Muscle layer of colon (tissue), 2 donors: ENCODE results near the gene GRAMD4.

ENCODE experiments used
- H3K27ac ChIP-seq: one replicate; pipeline ENCODE4 v1.7.0; 2013; ENCODE audit warnings: low read depth, mild to moderate bottlenecking, low read length, moderate library complexity
- H3K27me3 ChIP-seq, 2 donors: one replicate each; pipeline ENCODE4 v1.7.0; 2013; ENCODE audit warnings: low read length in 2 of 2, mild to moderate bottlenecking in 2 of 2; ENCODE audit not compliant: insufficient read depth in 2 of 2, control insufficient read depth in 1 of 2
- H3K36me3 ChIP-seq: one replicate; pipeline ENCODE4 v1.7.0; 2013; ENCODE audit warnings: mild to moderate bottlenecking, low read length; ENCODE audit not compliant: insufficient read depth
- H3K4me1 ChIP-seq: one replicate; pipeline ENCODE4 v1.7.0; 2013; ENCODE audit warnings: mild to moderate bottlenecking, low read length; ENCODE audit not compliant: insufficient read depth
- H3K4me3 ChIP-seq, 2 donors: one replicate each; pipeline ENCODE4 v1.7.0; 2013; ENCODE audit warnings: low read length in 2 of 2, low read depth in 1 of 2, mild to moderate bottlenecking in 1 of 2, moderate library complexity in 1 of 2
- H3K9ac ChIP-seq: one replicate; pipeline ENCODE4 v1.7.0; 2013; ENCODE audit warnings: low read length
- H3K9me3 ChIP-seq: one replicate; pipeline ENCODE4 v1.7.0; 2013; ENCODE audit warnings: mild to moderate bottlenecking, low read length
- donor health status: abdominal sarcoma.
- donor health status: Adenocarcinoma of cecum.

The GRAMD4 gene

DNA sequence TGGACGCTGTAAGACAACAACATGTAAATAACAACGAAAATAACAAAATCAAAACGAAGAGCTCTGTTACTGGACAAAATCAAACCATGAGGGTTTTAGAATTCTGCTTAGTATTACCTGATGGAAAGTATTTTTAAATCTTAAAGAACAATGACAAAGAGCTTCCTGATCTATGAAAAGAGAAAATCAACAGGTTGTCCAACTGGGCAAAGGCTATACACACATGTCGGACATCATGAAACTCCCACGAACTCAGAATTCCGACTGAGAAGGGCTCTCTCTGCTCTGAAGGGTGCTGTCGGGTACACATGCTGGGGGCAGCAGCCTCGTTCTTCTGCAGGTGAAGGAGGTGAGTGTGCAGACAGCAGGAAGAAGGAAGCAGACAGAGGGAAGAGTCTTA lies 92.1 kb downstream of the GRAMD4 start:
- no peaks in the 10 kb centered on the region for H3K27me3 ChIP-seq
- H3K9me3 ChIP-seq = no peaks in the 10 kb centered on the region
- H3K27ac ChIP-seq = no peak overlapping the region
- no peaks in the 10 kb centered on the region for H3K4me1 ChIP-seq
- H3K9ac ChIP-seq = no peak overlapping the region
- no peak overlapping the region for H3K4me3 ChIP-seq
- peaks cover 60% of the 10 kb centered on the region for H3K36me3 ChIP-seq

- Histone ChIP-seq H3K27me3 (no peaks in the 10 kb centered on the region), H3K4me1 (no peaks in the 10 kb centered on the region), H3K4me3 (no peak overlapping the region), H3K9me3 (no peaks in the 10 kb centered on the region), H3K36me3 (peaks cover 57% of the 10 kb centered on the region), H3K9ac (no peak overlapping the region), H3K27ac (no peak overlapping the region)
Observed at GRCh38 chr22:46714550-46714949, 94.4 kb downstream of the GRAMD4 start.

DNA sequence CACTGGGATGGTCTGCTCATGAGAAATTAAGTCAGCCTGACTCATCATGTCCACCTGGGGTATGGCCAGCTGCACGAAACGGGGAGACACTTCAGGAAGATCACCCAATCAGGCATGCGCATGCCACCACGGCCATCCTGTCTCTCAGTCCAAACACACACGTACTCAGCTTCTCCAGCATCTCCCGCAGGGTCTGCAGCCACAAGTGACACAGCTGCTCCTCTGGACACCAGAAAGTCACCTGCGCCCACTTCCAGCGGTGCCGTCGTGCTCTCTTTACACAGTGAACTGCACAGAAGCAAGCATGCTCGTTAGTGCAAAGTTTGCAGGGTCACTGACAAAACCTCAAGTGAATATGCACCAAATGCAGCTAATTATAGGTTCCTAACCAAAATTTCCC lies 99.7 kb downstream of the GRAMD4 start:
- H3K4me1 ChIP-seq = no peaks in the 10 kb centered on the region
- no peak overlapping the region for H3K9ac ChIP-seq
- no peaks in the 10 kb centered on the region for H3K9me3 ChIP-seq
- no peaks in the 10 kb centered on the region for H3K27me3 ChIP-seq
- H3K36me3 ChIP-seq = peaks cover 32% of the 10 kb centered on the region
- H3K4me3 ChIP-seq = no peak overlapping the region
- no peak overlapping the region for H3K27ac ChIP-seq

DNA sequence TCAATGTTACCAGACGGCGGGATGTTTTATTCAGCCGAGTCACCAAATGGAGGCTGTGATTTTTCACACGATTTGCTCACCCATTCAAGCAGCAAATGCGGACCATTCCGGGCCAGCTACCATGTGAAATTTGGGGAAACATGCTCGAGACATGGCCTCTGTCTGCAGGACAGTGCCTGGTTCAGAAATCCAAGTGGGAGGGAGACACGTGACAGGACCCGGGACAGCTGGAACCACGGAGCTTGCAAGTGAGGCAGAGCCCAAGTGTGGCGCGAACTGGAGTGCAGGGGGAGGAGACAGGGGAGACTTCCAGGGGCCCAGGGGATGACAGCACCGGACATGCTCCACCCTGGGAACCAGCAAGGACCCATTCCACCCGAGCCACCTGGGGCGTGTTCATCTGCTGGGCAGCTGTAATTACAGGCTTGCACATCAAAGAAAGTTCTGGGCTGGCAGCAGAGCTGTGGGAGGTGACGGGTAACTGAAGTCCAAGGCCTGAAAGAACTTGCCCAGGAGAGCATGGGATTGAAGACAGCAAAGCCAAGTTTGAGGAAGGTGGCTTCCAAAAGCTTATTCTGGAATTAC lies 101.4 kb downstream of the GRAMD4 start:
- Histone ChIP-seq H3K36me3 (peaks cover 32% of the 10 kb centered on the region), H3K4me3 (no peak overlapping the region), H3K9me3 (no peaks in the 10 kb centered on the region), H3K4me1 (no peaks in the 10 kb centered on the region), H3K9ac (no peak overlapping the region), H3K27me3 (no peaks in the 10 kb centered on the region), H3K27ac (no peak overlapping the region)

- no peak overlapping the region for H3K4me3 ChIP-seq
- no peak overlapping the region for H3K27ac ChIP-seq
- H3K27me3 ChIP-seq = no peaks in the 10 kb centered on the region
- H3K4me1 ChIP-seq = peaks cover 8% of the 10 kb centered on the region
- no peaks in the 10 kb centered on the region for H3K9me3 ChIP-seq
- no peak overlapping the region for H3K9ac ChIP-seq
- H3K36me3 ChIP-seq = peaks cover 12% of the 10 kb centered on the region
Observed at GRCh38 chr22:46723882-46724281, 103.7 kb downstream of the GRAMD4 start.

DNA sequence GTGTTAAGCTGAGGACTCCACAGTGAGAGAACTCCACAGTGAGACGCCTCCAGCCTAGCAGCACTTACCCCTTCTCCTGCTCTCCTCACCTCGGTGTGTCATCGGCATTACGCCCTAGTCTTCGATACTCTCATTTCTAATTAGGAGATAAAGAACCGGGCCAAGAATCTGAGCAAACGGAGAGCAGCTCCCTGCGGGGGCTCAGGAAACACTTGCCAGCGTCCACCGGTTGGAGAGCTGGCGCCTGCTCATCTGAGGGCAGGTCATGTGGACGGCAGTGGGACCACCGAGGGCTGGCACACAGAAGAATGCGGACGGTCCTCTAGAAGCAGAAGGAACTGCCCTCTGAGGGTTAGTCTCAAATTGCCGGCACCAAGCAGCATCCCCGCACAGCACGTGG lies 104.9 kb downstream of the GRAMD4 start:
- no peaks in the 10 kb centered on the region for H3K27me3 ChIP-seq
- no peak overlapping the region for H3K4me3 ChIP-seq
- no peak overlapping the region for H3K9ac ChIP-seq
- peaks cover 10% of the 10 kb centered on the region for H3K4me1 ChIP-seq
- H3K36me3 ChIP-seq = peaks cover 2% of the 10 kb centered on the region
- no peak overlapping the region for H3K27ac ChIP-seq
- H3K9me3 ChIP-seq = no peaks in the 10 kb centered on the region

- no peaks in the 10 kb centered on the region for H3K36me3 ChIP-seq
- no peak overlapping the region for H3K27ac ChIP-seq
- peaks cover 22% of the 10 kb centered on the region for H3K4me1 ChIP-seq
- no peak overlapping the region for H3K9ac ChIP-seq
- no peaks in the 10 kb centered on the region for H3K9me3 ChIP-seq
- no peaks in the 10 kb centered on the region for H3K27me3 ChIP-seq
- H3K4me3 ChIP-seq = no peak overlapping the region
Observed at GRCh38 chr22:46726066-46726985, 106.1 kb downstream of the GRAMD4 start.

DNA sequence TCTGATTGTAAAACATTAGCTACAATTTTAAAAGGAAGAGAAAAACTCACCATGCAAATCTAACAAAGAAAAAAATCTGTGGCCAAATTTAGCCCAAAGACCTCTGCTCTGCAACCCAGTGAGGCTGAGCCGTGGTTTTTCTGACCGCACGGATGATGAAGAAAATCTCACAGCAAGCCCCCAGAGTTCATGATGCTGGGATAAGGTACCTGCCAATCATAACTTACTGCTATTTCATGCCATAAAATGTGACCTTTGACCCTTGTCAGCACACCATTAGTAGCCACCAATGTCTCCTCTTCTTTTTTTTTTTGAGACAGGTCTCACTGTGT lies 106.8 kb downstream of the GRAMD4 start:
- H3K36me3 ChIP-seq = no peaks in the 10 kb centered on the region
- no peak overlapping the region for H3K9ac ChIP-seq
- H3K27ac ChIP-seq = no peak overlapping the region
- no peaks in the 10 kb centered on the region for H3K9me3 ChIP-seq
- H3K4me3 ChIP-seq = no peak overlapping the region
- peaks cover 28% of the 10 kb centered on the region for H3K4me1 ChIP-seq
- no peaks in the 10 kb centered on the region for H3K27me3 ChIP-seq

DNA sequence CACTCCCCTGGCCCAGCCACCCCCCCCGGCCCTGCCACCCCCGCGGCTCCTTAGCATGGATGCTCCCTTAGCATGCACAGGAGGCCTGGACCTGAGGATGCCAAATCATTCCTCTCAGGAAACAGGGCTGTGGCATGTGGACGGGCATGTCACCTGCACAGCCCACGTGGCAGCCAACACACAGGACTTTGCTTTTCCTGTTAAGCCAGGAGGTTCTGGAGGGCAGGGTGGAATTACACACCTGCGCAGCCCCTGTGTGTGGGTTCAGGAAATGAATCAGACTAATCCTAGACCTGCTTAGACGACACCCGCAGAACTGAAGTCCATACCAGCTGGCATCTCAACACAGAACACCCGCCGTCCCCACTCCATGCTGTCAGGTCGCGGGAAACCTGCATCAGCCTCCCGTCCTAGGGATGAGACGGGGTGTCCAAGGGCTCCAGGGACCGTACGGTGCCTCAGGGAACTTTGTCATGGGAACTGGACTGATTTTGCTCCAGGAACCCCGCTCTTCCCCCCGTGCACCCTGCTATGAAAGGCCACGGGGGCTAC lies 107.7 kb downstream of the GRAMD4 start:
- Histone ChIP-seq H3K27me3 (no peaks in the 10 kb centered on the region), H3K9ac (no peak overlapping the region), H3K27ac (no peak overlapping the region), H3K9me3 (no peaks in the 10 kb centered on the region), H3K36me3 (no peaks in the 10 kb centered on the region), H3K4me3 (no peak overlapping the region), H3K4me1 (peaks cover 36% of the 10 kb centered on the region)

- no peaks in the 10 kb centered on the region for H3K9me3 ChIP-seq
- no peak overlapping the region for H3K27ac ChIP-seq
- no peaks in the 10 kb centered on the region for H3K36me3 ChIP-seq
- H3K4me1 ChIP-seq = peaks cover 36% of the 10 kb centered on the region
- no peak overlapping the region for H3K9ac ChIP-seq
- no peaks in the 10 kb centered on the region for H3K27me3 ChIP-seq
- no peak overlapping the region for H3K4me3 ChIP-seq
Observed at GRCh38 chr22:46728470-46728869, 108.3 kb downstream of the GRAMD4 start.
